SHP77 treated with DMSO at 0.1 percent for 48 hours (cell line): ENCODE measurements around the gene NAALADL2.
"Not testable (repeated sequence)": the region's sequence is repeated elsewhere in the genome, so short reads cannot be mapped to it uniquely, and the experiment has no call there.

Source experiments
- DNase-seq: peaks from one replicate; lab custom pipeline; 2025; lab: John Stamatoyannopoulos, UW

The NAALADL2 gene

GRCh38 chr3:175764722-175765121 is 905.6 kb downstream of the NAALADL2 start:
- DNase-seq: no peak

GRCh38 chr3:175770426-175770825 is 911.3 kb downstream of the NAALADL2 start:
- DNase-seq: no peak

GRCh38 chr3:175777495-175777894 is 918.4 kb downstream of the NAALADL2 start:
- no peak for DNase-seq

GRCh38 chr3:175777965-175778364 is 918.8 kb downstream of the NAALADL2 start:
- no peak for DNase-seq

GRCh38 chr3:175778994-175779393 is 919.9 kb downstream of the NAALADL2 start:
- no peak for DNase-seq

- DNase-seq: not testable (repeated sequence)
Measured at GRCh38 chr3:175787109-175787508, 928.0 kb downstream of the NAALADL2 start.

GRCh38 chr3:175792245-175792644 is 933.1 kb downstream of the NAALADL2 start:
- DNase-seq: no peak

- no peak for DNase-seq
Measured at GRCh38 chr3:175798326-175798725, 939.2 kb downstream of the NAALADL2 start.

GRCh38 chr3:175805825-175806224 is 946.7 kb downstream of the NAALADL2 start:
- no peak for DNase-seq

- no peak for DNase-seq
Measured at GRCh38 chr3:175807175-175807574, 948.0 kb downstream of the NAALADL2 start.

- no peak for DNase-seq
Measured at GRCh38 chr3:175818811-175819464, 959.8 kb downstream of the NAALADL2 start.

- not testable (repeated sequence) for DNase-seq
Measured at GRCh38 chr3:175822766-175823491, 963.8 kb downstream of the NAALADL2 start.

- not testable (repeated sequence) for DNase-seq
Measured at GRCh38 chr3:175825016-175825580, 966.0 kb downstream of the NAALADL2 start.

- DNase-seq: no peak
Measured at GRCh38 chr3:175826759-175827158, 967.6 kb downstream of the NAALADL2 start.

- not testable (repeated sequence) for DNase-seq
Measured at GRCh38 chr3:175829809-175830208, 970.7 kb downstream of the NAALADL2 start.

- not testable (repeated sequence) for DNase-seq
Measured at GRCh38 chr3:175835763-175836162, 976.6 kb downstream of the NAALADL2 start.

- no peak for DNase-seq
Measured at GRCh38 chr3:175836617-175837016, 977.5 kb downstream of the NAALADL2 start.

GRCh38 chr3:175837962-175838361 is 978.8 kb downstream of the NAALADL2 start:
- DNase-seq: no peak

- no peak for DNase-seq
Measured at GRCh38 chr3:175839366-175840005, 980.4 kb downstream of the NAALADL2 start.

- DNase-seq: no peak
Measured at GRCh38 chr3:175851541-175851940, 992.4 kb downstream of the NAALADL2 start.

GRCh38 chr3:175852560-175852959 is 993.4 kb downstream of the NAALADL2 start:
- DNase-seq: no peak

- no peak for DNase-seq
Measured at GRCh38 chr3:175857666-175858270, 998.6 kb downstream of the NAALADL2 start.
